ENCODE results near the gene STON2. TPM values are rescaled to one million over a fixed set of nuclear protein-coding genes. Genes with fewer than 3 reads are reported as not detected.

Gene STON2
- total and polyA plus RNA-seq, 9 donors, result 4.8 to 28.7 (median 17.3) TPM

DNA sequence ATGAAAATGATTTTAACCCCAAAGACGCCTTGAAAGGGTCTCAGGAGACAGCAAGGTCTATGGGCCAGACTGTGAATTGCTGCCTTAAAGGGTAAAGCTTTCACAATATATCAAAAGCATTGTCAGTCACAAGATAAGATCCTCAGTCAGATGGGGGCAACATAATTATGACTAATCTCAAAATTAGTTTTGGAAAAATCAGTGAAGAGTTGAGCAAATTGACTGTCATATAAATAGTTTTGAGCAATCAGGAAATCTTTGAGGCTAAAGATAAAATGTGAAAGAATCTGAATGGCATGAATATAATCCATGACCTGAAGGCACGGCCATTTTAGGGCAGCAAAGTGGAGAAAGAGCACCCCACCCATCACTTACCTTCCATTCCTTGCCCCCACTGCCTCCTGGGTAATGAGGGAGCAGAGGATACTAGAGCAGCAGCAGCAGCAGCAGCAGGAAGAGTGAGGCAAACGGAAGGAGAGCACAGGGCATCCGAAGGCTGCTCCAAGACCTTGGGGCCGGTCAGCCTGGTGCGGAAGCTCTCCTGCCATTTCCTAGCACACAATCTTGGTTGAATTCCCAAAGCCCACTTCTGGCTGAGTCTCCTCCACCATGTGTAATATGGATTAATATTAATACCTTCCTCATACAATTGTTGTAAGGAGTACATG, 7.0 kb downstream of the STON2 start:
- H3K4me3 ChIP-seq, result no peak overlapping the region
- H3K27ac ChIP-seq, result no peak overlapping the region
- DNase-seq, result no peak
- peaks cover under 1% of the 10 kb centered on the region for H3K4me1 ChIP-seq (ENCODE audit: insufficient read depth)
- H3K36me3 ChIP-seq, result no peaks in the 10 kb centered on the region
- no peaks in the 10 kb centered on the region for H3K9me3 ChIP-seq
- TF ChIP-seq EP300 (IDR thresholded peaks at IDR 0.05) (no peak), POLR2A (IDR thresholded peaks at IDR 0.05) (no peak)
- TF ChIP-seq, protein P1, sequence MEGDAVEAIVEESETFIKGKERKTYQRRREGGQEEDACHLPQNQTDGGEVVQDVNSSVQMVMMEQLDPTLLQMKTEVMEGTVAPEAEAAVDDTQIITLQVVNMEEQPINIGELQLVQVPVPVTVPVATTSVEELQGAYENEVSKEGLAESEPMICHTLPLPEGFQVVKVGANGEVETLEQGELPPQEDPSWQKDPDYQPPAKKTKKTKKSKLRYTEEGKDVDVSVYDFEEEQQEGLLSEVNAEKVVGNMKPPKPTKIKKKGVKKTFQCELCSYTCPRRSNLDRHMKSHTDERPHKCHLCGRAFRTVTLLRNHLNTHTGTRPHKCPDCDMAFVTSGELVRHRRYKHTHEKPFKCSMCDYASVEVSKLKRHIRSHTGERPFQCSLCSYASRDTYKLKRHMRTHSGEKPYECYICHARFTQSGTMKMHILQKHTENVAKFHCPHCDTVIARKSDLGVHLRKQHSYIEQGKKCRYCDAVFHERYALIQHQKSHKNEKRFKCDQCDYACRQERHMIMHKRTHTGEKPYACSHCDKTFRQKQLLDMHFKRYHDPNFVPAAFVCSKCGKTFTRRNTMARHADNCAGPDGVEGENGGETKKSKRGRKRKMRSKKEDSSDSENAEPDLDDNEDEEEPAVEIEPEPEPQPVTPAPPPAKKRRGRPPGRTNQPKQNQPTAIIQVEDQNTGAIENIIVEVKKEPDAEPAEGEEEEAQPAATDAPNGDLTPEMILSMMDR (IDR thresholded peaks at IDR 0.05), result no peak
- H3K27me3 ChIP-seq, result no peaks in the 10 kb centered on the region
- intact Hi-C loops (cut with DNase I), result no loop called here
- 85 to 92% (median 91%) methylated on average over 6 of the region's 6 CpGs for WGBS, 3 donors

DNA sequence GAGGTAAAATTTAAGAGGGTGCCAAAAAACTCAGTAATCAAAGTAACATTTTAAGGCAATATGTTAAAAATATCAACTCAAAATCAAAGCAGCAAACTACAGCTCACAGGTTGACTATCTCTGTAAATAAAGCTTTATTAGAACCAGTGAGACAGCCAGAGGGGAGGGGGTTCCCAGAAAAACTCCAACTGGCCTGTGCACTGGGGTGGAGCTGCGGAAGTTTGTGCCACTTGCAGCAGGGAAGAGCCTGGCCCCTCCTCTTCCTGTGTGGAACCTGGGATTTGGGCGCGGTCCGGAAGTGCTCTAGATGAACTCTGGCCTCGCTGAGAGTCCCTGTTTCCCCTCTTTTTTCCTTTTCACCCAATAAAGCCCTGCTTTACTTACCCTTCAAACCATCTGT, 8.1 kb downstream of the STON2 start:
- no peak for DNase-seq
- 91 to 96% (median 94%) methylated on average over 5 of the region's 5 CpGs for WGBS, 3 donors
- intact Hi-C loops (cut with DNase I), result no loop called here
- no peaks in the 10 kb centered on the region for H3K4me1 ChIP-seq (ENCODE audit: insufficient read depth)
- H3K4me3 ChIP-seq, result no peak overlapping the region
- H3K36me3 ChIP-seq, result no peaks in the 10 kb centered on the region
- no peak for TF ChIP-seq POLR2A (IDR thresholded peaks at IDR 0.05)
- TF ChIP-seq EP300 (IDR thresholded peaks at IDR 0.05), result no peak
- TF ChIP-seq, protein P1 (IDR thresholded peaks at IDR 0.05), result no peak
- H3K27me3 ChIP-seq, result no peaks in the 10 kb centered on the region
- H3K9me3 ChIP-seq, result no peaks in the 10 kb centered on the region
- H3K27ac ChIP-seq, result no peak overlapping the region

DNA sequence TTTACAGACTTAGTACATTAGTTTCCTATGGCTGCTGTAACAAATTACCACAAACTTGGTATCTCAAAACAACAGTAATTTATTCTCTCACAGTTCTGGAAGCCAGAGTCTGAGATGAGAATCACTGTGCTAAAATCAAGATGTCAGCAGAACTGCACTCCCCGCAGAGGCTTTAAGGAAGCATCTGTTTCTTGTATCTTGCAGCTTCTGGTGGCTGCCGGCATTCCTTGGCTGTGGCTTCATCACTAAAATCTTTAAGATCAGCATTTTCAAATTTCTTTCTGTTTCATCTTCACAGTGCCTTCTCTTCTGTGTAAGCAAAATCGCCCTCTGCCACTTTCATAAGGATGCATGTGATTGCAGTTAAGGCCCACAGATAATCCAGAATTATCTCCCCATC, 9.4 kb downstream of the STON2 start:
- no peaks in the 10 kb centered on the region for H3K4me1 ChIP-seq (ENCODE audit: insufficient read depth)
- no peaks in the 10 kb centered on the region for H3K36me3 ChIP-seq
- intact Hi-C loops (cut with DNase I), result no loop called here
- no peak overlapping the region for H3K27ac ChIP-seq
- no peak for TF ChIP-seq EP300 (IDR thresholded peaks at IDR 0.05)
- TF ChIP-seq, protein P1 (IDR thresholded peaks at IDR 0.05), result no peak
- no peaks in the 10 kb centered on the region for H3K9me3 ChIP-seq
- WGBS, 3 donors, result 86 to 92% (median 88%) methylated on average over 3 of the region's 3 CpGs
- no peaks in the 10 kb centered on the region for H3K27me3 ChIP-seq
- no peak overlapping the region for H3K4me3 ChIP-seq
- no peak for DNase-seq

DNA sequence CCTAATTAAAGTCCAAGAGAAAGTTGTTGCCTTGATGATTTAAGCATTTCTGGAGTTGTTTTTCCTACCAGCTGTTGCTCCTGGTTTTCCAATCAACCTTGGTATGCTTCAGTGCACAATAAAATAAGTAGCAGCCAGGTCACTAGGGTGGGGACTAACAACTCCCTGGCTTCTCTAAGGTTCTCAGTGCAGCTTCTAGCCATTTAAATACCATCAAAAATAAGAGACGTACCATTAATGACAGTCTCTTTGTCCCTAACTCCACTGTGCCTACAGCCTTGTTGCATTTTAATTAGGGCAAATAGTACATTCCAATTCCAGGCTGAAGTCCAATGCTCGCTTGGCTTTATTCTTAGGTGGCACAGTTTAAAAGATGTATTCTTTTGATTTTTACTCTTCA, 11.8 kb downstream of the STON2 start:
- no peaks in the 10 kb centered on the region for H3K36me3 ChIP-seq
- TF ChIP-seq EP300 (IDR thresholded peaks at IDR 0.05) (no peak), POLR2A (IDR thresholded peaks at IDR 0.05) (no peak)
- TF ChIP-seq, protein P1 (IDR thresholded peaks at IDR 0.05), result no peak

More for the DNA sequence above, 11.8 kb downstream of the STON2 start:
- Histone ChIP-seq H3K9me3 (no peaks in the 10 kb centered on the region), H3K27ac (no peak overlapping the region), H3K27me3 (no peaks in the 10 kb centered on the region), H3K4me1 (ENCODE audit: insufficient read depth) (no peaks in the 10 kb centered on the region), H3K4me3 (no peak overlapping the region)
- 89 to 94% (median 91%) methylated on average over 2 of the region's 2 CpGs for WGBS, 3 donors
- intact Hi-C loops (cut with DNase I), result no loop called here
- no peak for DNase-seq

Data from ovary (tissue), 9 donors.